Measurements from ENCODE around the gene IQGAP3.

The IQGAP3 gene

GRCh38 chr1:156476501-156477298, 95.7 kb downstream of the IQGAP3 start:
- H3K4me3 ChIP-seq (ENCODE audit: control insufficient read depth, low read depth, low read length) = no peak overlapping the region
- DNase-seq (ENCODE audit: low read depth) = no peak
- TF ChIP-seq CTCF (IDR thresholded peaks at IDR 0.05; ENCODE audit: control insufficient read depth, insufficient read depth, low read depth, low read length, missing control alignments) = no peak

GRCh38 chr1:156475568-156476500, 96.5 kb downstream of the IQGAP3 start:
- no peak overlapping the region for H3K4me3 ChIP-seq (ENCODE audit: control insufficient read depth, low read depth, low read length)
- TF ChIP-seq CTCF (IDR thresholded peaks at IDR 0.05; ENCODE audit: control insufficient read depth, insufficient read depth, low read depth, low read length, missing control alignments) = no peak
- DNase-seq (ENCODE audit: low read depth) = peak; percentile 62
